Left renal pelvis (tissue), 4 donors: ENCODE data around the gene FKBP2. TPM values are rescaled to one million over a fixed set of nuclear protein-coding genes. Genes with fewer than 3 reads are reported as not detected.
A peak's percentile ranks its signal among the peaks of the same experiment; 100 is the strongest.

Source experiments
- DNase-seq, 4 donors: peaks; one replicate each; pipeline ENCODE4 v3.0.0-alpha.2; 2013; ENCODE audit warnings: low read depth in 4 of 4, low spot score in 3 of 4
- polyA plus RNA-seq, 4 donors: library from polyadenylated mRNA; unstranded; fragments of 120-200 nt; gene quantifications; one replicate each; pipeline ENCODE4 v1.2.1, GENCODE V29; 2013; ENCODE audit not compliant: insufficient read length in 4 of 4

The FKBP2 gene
- 10 to 100 TPM; 61.0 to 99.2 (median 86.6) TPM for polyA plus RNA-seq

GRCh38 chr11:64240435-64241240 lies at the start of gene FKBP2:
FKBP2 (plus strand) TSS chr11:64241095; CDS start chr11:64242388, 1,293 bp downstream.
- peak; percentile 90 to 93 (median 92) for DNase-seq

GRCh38 chr11:64192434-64192833 lies 48.5 kb upstream of the FKBP2 start:
- no peak for DNase-seq

GRCh38 chr11:64196626-64197025 lies 44.3 kb upstream of the FKBP2 start:
- no peak for DNase-seq

DNA sequence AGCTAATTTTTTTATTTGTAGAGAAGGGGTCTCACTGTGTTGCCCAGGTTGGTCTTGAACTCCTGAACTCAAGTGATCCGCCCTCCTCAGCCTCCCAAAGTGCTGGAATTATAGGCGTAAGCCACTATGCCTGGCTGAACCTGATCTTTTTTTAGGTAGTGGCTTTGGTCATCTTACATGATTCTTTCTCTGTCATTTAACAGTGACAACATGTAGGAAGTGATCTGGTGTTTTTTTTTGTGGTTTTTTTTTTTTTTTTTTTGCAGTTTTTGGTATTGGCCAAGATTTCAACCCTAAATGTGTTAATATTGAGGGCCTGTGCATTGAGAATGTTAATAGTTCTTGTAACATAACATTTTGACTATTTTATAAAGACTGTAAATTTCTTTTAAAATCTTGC lies 42.4 kb upstream of the FKBP2 start:
- DNase-seq, result no peak

- DNase-seq, result no peak
Observed at GRCh38 chr11:64201543-64201942, 39.4 kb upstream of the FKBP2 start.

GRCh38 chr11:64202992-64203391 lies 37.9 kb upstream of the FKBP2 start:
- no peak for DNase-seq

GRCh38 chr11:64203421-64204079 lies 37.3 kb upstream of the FKBP2 start:
- DNase-seq, result no peak

GRCh38 chr11:64204080-64204440 lies 36.8 kb upstream of the FKBP2 start:
- no peak for DNase-seq

- DNase-seq, result peak; percentile 76 to 86 (median 76)
Observed at GRCh38 chr11:64204464-64204989, 36.4 kb upstream of the FKBP2 start.

DNA sequence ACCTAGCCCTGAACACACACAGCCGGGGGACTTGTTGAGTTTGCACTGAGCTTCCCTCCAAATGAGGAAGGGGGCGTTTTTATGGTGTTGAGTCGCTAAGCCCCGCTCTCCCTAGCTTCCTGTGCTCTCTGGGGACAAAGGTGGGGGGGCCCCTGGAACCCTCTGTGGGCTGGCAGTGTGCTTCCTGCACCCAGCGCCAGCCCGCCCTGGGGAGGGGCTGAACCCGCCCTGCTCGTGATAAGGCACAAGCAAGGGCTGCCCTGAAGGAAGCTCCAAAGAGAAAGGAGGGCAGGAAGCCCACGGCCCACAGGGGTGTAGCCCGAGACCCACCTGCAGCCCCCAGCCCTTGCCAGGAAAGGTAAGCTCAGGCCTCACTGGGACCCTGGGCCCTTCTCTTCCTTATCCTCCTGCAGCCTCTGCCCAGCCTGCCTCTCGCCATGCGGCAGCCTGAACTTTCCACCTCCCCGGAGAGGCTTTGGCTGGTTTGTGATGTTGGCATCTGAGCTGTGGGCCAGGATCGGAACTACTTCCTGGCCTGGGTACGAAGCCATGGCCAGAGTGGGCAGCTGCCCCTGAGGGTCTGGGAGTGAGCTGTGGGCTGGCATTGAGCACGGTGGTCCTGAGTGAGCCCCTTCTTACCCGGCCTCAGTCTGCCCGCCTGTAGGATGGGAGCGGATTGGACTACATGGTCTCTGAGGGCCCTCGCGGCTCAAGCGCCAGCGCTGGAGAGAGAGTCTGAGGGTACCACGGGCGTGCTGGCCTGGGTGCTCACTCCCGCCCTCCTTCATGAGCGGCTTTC lies 34.2 kb upstream of the FKBP2 start, which contains the start of gene FERMT3:
TSS of gene FERMT3 (plus strand) at position 265 of the 799 bp plus-strand sequence. CDS start 644 bp downstream, outside the sequence.
- no peak for DNase-seq

- no peak for DNase-seq
Observed at GRCh38 chr11:64207256-64208085, 33.4 kb upstream of the FKBP2 start.

DNA sequence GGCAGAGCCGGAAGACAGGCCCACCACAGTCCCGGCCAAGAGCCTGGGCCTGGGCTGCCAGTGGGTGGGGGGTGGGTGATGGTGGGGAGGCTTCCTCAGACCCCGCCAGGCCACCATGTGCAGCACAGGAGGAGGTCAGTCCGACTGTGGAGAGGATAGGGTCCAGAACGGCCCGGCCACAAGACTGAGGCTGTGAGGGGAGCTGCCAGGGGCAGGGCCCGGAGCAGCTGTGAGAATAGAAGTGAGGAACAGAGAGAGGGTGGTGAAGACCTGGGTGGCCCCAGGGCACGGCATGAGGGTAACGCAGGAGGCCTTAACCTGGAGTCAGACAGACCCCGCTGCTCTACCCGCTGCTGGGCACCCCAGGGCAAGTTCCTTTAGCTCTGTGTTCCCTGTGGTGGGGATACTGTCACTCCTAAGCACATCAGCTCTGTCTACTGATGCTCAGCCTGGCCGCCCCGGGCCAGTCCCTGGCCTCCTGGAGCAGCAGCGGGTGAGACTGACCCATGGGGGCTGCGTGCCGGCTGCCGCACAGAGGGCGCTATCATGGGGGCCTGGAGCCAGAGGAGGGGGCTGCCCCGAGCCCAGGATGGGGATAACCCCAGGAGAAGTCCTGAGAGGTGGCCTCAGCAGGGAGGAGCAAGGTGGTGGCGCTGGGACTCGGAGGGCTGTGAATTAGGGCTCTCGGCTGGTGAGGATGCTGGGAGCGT lies 32.7 kb upstream of the FKBP2 start:
- DNase-seq, result no peak

GRCh38 chr11:64208796-64209562 lies 31.9 kb upstream of the FKBP2 start:
- DNase-seq, result no peak

GRCh38 chr11:64209563-64209843 lies 31.4 kb upstream of the FKBP2 start:
- DNase-seq, result no peak

- no peak for DNase-seq
Observed at GRCh38 chr11:64210301-64211020, 30.4 kb upstream of the FKBP2 start.

DNA sequence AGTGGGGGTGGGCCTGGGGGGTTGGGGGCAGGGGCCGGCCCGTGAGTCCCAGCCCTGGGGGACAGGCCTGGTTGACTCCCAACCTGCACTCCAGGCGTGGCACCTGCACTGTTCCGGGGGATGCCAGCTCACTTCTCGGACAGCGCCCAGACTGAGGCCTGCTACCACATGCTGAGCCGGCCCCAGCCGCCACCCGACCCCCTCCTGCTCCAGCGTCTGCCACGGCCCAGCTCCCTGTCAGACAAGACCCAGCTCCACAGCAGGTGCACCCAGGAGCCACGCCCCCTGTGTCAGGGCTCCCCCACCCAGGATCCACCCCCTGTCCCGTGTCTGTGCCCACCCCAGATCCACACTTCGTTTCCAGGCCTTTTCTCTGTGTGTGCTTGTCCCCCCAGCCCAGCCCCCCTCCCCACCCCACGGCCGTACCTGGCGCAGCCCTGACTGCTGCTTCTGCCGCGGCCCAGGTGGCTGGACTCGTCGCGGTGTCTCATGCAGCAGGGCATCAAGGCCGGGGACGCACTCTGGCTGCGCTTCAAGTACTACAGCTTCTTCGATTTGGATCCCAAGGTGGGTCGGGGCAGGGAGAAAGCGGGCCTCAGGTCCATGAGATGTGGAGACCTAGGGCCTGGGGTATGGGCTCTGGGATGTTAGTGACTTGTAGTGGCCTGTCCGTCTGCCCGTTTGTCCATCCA lies 29.6 kb upstream of the FKBP2 start:
- no peak for DNase-seq

DNA sequence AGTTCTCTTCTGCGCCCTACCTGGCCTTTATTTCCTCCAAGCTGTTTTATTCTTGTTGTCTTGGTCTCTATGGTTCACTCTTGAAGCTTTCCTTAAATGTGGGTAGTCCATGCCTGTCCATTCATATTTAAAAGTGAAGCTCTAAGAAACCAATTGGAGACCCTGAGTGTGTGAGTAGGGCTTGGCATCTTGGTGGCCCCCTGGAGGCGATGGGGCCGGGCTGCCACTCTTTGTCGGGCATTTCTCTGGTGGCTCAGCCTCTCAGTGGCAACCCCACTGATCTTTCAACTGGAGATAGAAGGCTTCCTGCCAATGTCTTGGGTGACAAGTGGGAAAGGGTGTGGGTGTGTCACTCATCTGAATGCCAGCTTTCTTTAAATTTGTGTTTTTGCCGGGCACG lies 24.0 kb upstream of the FKBP2 start:
- no peak for DNase-seq
